HG03064 (cell line): Measurements from ENCODE around the gene FLACC1.
"Not testable (repeated sequence)": the region's sequence is repeated elsewhere in the genome, so short reads cannot be mapped to it uniquely, and the experiment has no call there.

Experiments
- ATAC-seq: cut with Tn5 transposase; IDR thresholded peaks from one replicate; pipeline ENCODE4 v1.9.1; 2021; ENCODE audit warnings: low read depth; ENCODE audit not compliant: unreplicated experiment

The FLACC1 gene

DNA sequence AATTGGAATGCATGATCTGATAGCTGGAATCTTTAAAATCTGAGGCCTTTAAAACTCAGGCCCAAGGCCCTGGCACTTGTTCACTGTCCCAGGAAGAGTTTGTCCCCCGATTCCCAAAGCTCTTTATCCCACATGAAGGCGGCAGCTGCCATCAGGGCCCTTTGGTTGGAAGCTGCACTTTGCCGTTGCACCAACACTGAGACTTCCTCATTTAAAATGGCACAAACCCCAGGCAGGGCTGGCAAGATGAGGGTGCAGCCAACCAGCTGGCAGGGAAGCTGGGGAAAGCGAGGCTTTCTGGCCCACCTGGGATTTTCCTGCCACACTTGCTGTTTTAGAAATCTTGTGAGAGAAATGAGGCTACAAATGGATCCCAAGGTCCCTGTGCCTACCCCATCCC is 6.3 kb downstream of the FLACC1 start:
- no peak for ATAC-seq

DNA sequence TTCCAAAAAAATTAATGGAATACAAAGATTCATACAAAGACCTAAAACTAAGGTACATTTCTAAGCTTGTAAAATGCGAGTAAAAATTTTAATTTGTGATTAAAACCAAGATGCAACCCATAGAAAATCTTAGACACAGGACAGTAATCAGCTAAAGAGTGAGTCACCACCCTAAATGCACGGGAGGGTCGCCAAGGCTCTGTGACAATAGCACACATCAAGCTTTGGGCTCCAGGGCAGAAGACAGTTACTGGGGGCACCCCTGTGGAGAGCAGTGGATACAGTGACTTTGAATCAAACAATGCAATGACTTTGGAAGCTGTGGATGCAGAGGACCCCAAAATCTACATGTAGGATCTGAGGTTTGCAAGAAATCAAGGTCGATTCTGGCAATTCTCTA is 7.5 kb downstream of the FLACC1 start:
- no peak for ATAC-seq

DNA sequence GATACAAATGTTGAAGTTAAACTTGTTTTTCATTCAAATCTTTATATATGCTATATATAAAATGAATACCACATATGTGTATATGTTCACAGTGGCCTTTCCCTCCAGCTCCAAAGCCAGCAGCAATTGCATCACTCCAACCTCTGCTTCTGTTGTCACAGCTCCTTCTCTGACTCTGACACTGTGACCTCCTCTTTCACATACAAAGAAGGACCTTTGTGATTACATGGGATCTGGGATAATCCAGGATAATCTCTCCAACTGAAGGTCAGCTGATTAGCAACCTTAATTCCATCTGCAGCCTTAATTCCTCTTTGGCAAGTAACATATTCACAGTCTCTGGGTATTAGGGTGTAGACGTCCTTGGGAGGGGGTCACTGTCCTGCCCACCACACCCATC is 8.4 kb downstream of the FLACC1 start:
- no peak for ATAC-seq

DNA sequence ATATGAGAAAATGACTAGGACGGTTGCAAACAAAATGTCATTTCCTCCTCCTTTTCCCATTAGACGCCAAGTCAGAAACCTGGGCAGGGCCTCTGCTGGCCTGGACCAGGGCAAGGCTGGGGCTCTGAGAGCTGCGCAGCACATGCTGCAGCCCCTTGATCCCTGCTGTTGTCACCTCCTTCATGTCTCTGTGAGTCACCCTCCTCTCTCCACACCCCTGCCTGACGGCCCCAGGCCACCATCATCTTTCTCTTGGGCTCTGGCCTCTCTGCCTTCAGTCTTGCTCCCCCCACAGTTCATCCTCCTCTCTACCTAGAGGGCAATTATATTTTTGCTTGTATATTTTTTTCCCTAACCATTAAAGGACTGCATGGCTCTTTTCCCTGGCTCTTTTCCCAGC is 10.0 kb downstream of the FLACC1 start:
- no peak for ATAC-seq

DNA sequence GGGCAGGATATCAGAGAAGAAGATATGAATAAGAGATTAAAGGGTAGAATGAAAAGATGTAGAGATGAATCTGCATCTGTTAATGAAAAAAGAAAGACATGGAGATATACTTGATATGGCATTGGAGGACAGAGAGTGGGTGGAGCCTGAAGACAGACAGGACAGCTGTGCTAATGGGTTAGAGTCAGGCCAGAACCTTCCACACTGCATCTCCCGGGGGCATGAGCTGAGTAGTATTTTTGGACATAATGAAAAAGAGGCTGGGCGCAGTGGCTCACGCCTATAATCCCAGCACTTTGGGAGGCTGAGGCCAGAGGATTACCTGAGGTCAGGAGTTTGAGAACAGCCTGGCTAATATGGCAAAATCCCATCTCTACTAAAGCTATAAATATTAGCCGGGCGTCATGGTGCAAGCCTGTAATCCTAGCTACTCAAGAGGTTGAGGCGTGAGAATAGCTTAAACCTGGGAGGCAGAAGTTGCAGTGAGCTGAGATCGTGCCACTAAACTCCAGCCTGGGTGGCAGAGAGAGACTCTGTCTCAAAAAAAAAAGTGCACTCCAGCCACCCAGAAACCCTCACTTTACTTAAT is 11.4 kb downstream of the FLACC1 start:
- ATAC-seq = no peak

DNA sequence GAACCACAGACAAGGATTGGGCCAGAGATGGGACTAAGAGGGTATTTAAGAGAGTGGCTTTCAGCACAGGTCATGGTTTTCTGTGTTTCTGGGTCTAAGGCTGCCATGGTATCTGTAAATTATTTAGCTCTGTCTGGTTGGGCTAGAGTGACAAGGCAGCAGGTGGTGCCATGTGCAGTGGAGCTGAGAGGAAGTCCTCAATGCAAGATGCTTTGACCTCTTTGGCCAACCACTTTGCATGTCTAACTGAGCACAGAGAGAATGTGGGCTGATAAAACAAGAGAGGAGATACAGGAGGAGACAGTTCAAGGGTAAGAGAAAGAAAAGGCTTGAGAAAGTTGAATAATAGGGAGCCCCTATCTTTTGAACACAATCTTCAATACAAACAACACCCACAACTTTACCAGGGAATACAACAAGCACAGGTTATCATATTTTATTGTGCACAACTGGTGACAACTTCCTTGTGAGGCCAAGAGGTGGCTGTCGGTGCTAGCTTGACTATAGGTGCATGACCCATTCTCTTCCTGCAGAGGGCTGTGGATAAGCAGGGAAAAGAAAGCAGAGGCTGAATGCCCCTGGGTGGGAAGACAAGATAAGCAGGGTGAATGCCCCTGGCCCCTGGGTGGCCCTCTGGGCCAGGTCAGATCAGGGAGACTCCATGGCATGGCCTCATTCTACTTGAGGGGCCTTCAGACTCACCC is 12.3 kb downstream of the FLACC1 start:
- ATAC-seq = peak; percentile 82

DNA sequence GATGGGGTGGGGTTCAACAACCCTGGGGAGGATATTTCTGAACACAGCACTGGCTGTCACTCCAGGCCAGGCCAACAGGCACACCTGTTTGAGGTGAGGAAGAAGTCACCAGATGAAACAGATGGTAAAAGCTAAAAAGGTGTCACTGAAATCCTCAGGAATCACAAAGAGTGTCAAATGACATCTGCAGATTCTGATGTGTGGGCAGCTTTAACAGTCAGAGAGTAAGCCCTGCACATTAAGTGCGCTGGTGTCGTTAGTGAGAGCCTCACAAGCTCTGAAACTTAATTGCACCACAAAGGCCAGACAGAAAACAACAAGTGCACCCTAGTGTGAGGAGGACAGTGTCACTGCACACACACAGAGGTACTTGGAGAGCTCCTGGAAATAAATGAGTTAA is 13.6 kb downstream of the FLACC1 start:
- no peak for ATAC-seq

DNA sequence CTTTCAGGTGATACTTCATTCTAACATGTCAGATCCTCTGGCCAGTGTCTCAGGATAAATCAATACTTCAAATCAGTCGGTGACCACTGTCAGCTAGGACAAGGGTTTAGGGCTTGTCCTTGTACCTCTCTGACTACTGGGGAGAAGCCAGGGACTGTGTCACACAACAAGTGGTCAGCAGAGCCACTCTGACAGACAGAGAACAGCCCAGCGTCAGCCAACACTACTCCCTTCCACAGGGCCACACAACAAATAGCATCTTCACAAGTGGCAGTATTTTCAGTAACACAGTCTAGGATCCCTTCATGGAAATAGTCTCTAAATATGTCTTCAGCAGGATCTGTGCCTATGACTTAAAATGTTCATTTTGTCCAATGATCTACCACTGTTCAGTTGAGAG is 14.2 kb downstream of the FLACC1 start:
- no peak for ATAC-seq

DNA sequence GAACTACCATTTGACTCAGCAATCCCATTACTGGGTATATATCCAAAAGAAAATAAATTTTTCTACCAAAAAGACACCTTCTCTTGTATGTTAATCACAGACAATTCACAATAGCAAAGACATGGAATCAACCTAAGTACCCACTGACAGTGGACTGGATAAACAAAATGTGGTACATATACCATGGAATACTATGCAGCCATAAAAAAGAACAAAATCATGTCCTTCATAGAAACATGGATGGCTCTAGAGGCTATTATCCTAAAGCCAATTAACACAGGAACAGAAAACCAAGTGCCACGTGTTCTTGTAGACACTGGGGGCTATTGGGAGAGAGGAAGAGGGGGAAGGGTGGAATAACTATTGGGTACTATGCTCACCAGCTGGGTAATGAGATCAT is 27.7 kb downstream of the FLACC1 start:
- ATAC-seq = no peak

DNA sequence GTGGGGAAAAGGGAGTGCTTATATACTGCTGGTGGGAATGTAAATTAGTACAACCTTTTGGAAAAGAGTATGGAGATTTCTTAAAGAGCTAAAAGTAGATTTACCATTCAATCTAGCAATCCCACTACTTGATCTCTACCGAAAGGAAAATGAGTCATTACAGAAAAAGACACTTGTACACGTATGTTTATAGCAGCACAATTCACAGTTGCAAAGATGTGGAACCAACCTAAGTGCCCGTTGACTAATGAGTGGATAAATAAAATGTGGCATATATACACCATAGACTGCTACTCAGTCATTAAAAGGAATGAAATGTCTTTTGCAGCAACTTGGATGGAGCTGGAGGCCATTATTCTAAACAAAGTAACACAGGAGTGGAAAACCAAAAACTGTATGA is 29.5 kb downstream of the FLACC1 start:
- no peak for ATAC-seq

DNA sequence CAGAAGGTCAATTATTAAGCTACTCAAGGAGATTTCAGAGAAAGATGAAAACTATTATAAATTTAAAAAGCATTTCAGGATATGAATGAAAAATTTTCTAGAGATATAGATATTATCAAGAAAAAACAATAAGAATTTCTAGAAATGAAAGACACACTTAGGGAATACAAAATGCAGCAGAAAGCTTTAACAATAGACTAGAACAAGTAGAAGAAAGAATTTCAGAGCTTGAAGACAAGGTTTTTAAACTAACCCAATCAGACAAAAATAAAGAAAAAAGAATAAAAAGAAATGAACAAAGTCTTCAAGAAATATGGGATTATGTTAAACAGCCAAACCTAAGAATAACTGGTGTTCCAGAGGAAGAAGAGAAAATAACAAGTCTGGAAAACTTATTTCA is 34.4 kb downstream of the FLACC1 start:
- no peak for ATAC-seq

DNA sequence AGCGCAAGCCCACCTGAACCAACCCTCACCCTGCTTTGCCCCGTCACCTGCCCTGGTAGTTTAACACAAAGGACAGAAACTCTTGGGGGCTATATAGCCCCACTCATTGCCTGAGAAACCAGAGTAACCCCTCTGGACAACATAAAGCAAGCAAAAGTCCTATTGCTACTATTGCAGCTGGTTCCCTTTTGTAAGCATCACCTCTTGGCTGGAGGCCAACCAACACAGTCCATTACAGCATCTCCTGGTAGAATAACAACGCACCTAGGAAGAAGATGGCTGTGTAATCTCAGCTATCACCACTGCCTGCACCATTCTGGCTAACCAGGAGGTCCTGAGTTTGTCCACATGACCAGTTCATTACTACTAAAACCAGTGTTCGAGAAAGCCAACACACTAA is 36.4 kb downstream of the FLACC1 start:
- no peak for ATAC-seq

DNA sequence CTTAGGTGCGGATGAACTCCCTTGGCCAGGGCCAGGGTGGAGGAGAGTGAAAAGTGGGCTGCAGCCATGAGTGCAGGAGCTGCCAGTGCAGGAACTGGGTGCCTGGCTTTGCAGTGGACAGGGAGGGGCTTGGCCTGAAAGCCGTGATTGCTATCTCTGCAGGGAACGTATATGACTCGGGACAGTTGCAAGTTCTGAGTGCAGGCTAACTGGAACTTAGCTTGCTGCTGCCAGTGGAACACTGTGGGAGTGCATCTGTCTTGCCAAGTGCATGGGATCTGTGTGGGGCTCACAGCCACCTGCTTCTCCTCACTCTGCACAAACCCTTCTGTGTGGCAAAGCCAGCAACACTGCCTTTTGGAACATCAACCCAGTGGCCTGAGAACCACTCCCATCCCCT is 36.9 kb downstream of the FLACC1 start:
- ATAC-seq = no peak

DNA sequence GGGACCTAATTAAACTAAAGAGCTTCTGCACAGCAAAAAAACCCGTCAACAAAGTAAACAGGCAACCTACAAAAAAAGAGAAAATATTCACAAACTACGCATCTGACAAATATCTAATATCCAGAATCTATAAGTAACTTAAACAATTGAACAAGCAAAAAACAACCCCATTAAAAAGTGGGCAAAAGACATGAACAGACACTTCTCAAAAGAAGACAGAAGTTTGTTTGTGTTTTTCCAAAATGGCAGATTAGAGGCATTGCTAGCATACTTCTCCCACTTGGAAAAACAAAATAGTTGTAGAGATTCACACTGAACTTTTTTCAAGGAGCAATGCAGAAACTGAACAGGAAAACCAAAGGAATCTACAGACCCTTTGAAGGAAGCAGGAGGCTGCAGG is 37.6 kb downstream of the FLACC1 start:
- no peak for ATAC-seq

DNA sequence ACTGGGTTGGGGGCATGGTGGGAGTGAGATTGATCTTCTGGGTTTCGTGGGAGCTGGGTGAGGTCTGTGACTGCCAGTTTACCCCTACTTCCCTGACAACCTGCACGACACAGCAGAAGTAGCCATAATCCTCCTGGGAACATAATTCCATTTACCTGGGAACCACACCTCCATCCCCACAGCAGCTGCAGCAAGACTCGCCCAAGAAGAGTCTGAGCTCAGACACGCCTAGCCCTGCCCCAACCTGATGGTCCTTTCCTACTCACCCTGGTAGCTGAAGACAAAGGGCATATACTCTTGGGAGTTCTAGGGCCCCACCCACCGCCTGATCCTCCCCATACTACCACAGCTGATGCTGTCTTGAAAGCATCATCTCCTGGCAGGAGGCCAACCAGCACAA is 43.8 kb downstream of the FLACC1 start:
- no peak for ATAC-seq

DNA sequence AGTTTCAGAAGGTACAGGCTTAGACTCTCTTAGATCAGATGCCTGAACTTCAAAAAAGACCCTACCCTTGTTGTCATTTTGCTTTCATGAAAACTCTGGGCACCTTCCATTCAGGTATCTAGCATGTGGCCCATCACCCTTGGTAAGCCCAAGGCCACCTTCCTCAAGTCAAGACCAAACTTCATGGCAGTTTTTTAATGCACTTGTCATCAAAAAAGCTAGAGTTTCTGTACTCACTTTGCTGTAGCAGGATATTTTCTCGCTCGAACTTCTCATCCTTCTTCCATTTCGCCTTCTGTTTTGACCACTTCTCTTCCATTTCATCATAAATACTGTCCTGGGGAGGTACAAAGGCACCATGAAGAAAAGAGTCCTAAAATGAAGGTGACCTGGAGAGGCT is 48.2 kb downstream of the FLACC1 start:
- ATAC-seq = no peak

DNA sequence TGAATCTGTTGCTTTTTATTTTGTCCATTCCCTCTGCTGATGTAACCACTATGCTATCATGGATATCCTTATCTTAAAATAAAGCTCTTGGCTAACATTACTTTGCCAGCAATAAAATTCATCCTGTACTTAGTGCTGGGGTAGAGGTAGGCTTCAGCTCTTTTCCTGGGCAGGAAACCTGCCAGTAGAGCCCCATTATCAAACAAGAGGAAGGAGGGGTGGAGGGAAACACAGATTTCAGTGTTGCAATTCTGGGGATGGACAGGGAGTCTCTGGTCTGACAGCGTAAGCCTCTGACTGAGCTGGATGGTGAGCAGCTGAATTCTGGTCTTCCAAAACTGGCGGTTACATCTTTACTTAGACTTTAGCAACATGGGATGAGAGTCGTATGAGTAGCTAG is 49.3 kb downstream of the FLACC1 start:
- no peak for ATAC-seq

DNA sequence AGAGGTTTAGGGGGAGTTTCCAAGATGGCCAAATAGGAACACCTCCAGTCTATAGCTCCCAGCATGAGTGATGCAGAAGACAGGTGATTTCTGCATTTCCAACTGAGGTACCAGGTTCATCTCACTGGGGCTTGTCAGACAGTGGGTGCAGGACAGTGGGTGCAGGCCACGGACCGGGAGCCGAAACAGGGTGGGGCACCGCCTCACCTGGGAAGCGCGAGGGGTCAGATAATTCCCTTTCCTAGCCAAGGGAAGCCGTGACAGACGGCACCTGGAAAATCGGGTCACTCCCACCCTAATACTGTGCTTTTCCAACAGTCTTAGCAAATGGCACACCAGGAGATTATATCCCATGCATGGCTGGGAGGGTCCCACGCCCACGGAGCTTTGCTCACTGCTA is 57.2 kb downstream of the FLACC1 start:
- not testable (repeated sequence) for ATAC-seq

DNA sequence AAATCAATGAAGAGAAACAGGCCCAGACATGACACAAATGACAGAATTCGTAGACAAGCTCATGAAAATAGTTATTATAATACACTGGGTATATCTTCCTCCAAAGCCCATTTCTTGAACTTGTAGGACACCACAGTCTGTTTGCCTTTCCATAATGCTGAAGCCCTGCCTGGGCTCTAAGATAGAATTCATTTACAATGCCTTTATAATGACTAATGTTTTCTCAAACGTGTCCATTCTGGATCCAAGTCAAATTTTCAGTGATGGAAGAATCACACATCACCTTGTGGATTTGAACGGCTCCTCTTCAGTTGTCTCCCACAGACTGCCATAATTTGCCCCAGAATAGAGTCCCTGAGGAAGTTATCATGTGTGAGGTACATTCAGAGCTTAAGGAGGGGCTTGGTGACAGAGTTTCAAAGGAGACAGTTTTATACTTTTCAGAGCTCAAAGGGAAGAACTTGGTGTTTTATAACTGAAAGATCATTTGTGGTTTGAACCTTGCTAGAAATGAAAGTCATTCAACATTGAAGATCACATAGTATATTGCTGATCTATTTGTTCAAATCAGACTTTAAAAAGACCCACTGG is 58.6 kb downstream of the FLACC1 start:
- ATAC-seq = no peak

DNA sequence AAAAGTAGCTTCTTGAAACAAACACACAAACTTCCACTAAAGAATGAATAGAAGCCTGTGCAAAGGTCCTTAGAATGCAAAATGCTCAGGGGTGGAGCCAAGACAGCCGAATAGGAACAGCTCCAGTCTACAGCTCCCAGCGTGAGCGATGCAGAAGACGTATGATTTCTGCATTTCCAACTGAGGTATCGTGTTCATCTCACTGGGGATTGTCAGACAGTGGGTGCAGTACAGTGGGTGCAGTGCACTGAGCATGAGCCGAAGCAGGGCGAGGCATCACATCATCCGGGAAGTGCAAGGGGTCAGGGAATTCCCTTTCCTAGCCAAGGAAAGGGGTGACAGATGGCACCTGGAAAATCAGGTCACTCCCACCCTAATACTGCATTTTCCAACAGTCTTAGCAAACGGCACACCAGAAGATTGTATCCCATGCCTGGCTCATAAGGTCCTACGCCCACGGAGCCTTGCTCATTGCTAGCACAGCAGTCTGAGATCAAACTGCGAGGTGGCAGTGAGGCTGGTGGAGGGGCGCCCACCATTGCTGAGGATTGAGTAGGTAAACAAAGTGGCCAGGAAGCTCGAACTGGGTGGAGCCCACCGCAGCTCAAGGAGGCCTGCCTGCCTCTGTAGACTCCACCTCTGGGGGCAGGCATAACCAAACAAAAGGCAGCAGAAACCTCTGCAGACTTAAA is 66.5 kb downstream of the FLACC1 start:
- not testable (repeated sequence) for ATAC-seq

DNA sequence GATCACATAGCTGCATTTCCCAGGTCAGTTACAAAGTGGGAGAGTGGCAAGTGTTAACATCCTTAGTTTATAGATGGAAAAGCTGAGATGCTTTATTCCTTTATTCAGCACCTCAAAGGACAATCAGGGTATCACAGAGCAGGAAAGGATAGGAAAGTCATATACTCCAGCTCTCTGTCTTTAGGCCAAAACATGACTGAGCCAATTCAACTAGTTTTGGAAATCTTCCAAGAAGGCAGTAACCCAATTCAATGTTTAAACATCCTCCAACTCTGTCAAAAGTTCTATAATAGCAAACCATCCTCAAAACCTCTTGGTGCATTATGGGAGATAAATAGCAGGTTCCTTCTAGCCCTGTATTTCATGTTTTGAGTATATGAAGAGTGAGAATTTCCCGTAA is 71.6 kb downstream of the FLACC1 start:
- no peak for ATAC-seq
